ENCODE data around the gene POLQ. TPM values are rescaled to one million over a fixed set of nuclear protein-coding genes. Genes with fewer than 3 reads are reported as not detected.

The POLQ gene
- total and polyA plus RNA-seq, 4 donors, result 0.10 to 13.2 (median 0.22) TPM

GRCh38 chr3:121481106-121481880 is 64.5 kb downstream of the POLQ start (continued):
- no peak for TF ChIP-seq MAX (IDR thresholded peaks at IDR 0.05)

- Histone ChIP-seq H3K36me3 (ENCODE audit: control insufficient read depth in 4 of 4, insufficient read depth in 3 of 4, low read depth in 1 of 4, low read length in 3 of 4) (no peaks in the 10 kb centered on the region), H3K4me1 (ENCODE audit: control insufficient read depth in 4 of 4, insufficient read depth in 4 of 4, low read length in 3 of 4) (no peaks in the 10 kb centered on the region), H3K27ac (ENCODE audit: low read depth in 1 of 2, low read length in 2 of 2) (no peak overlapping the region), H3K9ac (ENCODE audit: low read depth in 1 of 2, low read length in 2 of 2) (no peak overlapping the region), H3K27me3 (ENCODE audit: control insufficient read depth in 4 of 4, insufficient read depth in 4 of 4, low read length in 3 of 4) (no peaks in the 10 kb centered on the region), H3K9me3 (ENCODE audit: control insufficient read depth in 4 of 4, low read length in 3 of 4) (no peaks in the 10 kb centered on the region), H3K4me3 (ENCODE audit: low read depth in 1 of 3, low read length in 3 of 3) (no peak overlapping the region)
- 98% methylated on average over 5 of the region's 5 CpGs for WGBS
- no peak for DNase-seq (ENCODE audit: low spot score)
- TF ChIP-seq EGR1 (IDR thresholded peaks at IDR 0.05; ENCODE audit: low read depth in 2 of 2) (no peak), FOXA2 (IDR thresholded peaks at IDR 0.05) (no peak), CTCF (IDR thresholded peaks at IDR 0.05; ENCODE audit: low read depth, low read length, missing input control) (no peak), SP1 (IDR thresholded peaks at IDR 0.05) (no peak), REST (IDR thresholded peaks at IDR 0.05) (no peak), HNF4G (IDR thresholded peaks at IDR 0.05) (no peak), YY1 (IDR thresholded peaks at IDR 0.05) (no peak), RXRA (IDR thresholded peaks at IDR 0.05) (no peak), NR2F2 (IDR thresholded peaks at IDR 0.05) (no peak), HNF4A (conservative IDR thresholded peaks at IDR 0.05) (no peak), JUND (IDR thresholded peaks at IDR 0.05) (no peak), RAD21 (IDR thresholded peaks at IDR 0.05) (no peak), MAX (IDR thresholded peaks at IDR 0.05) (no peak), FOXA1 (IDR thresholded peaks at IDR 0.05) (no peak), ZBTB33 (IDR thresholded peaks at IDR 0.05) (no peak), TAF1 (conservative IDR thresholded peaks at IDR 0.05) (no peak), GABPA (IDR thresholded peaks at IDR 0.05 in 1 of 2, conservative IDR thresholded peaks at IDR 0.05 in 1 of 2) (no peak)
- TF ChIP-seq, protein P1, sequence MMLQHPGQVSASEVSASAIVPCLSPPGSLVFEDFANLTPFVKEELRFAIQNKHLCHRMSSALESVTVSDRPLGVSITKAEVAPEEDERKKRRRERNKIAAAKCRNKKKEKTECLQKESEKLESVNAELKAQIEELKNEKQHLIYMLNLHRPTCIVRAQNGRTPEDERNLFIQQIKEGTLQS (IDR thresholded peaks at IDR 0.05), result no peak
Measured at GRCh38 chr3:121477589-121477988, 68.2 kb downstream of the POLQ start.
